HEK293T (cell line): ENCODE measurements around the gene DOCK10.

Experiments
- FOXA1 ChIP-seq: fragments of 450-650 bp; IDR thresholded peaks from 2 replicates; pipeline ENCODE4 v1.6.1; 2016; ENCODE audit warnings: mild to moderate bottlenecking
- HDGF ChIP-seq: fragments of 450-650 bp; IDR thresholded peaks from 2 replicates; pipeline ENCODE4 v1.6.1; 2017; ENCODE audit warnings: antibody characterized with exemption, borderline replicate concordance

GRCh38 chr2:225008935-225009334 lies 33.3 kb downstream of the DOCK10 start:
- TF ChIP-seq FOXA1 (no peak), HDGF (no peak)
